Transverse colon (tissue), 4 donors: ENCODE data around the gene TCHP. TPM values are rescaled to one million over a fixed set of nuclear protein-coding genes. Genes with fewer than 3 reads are reported as not detected.
A peak's percentile ranks its signal among the peaks of the same experiment; 100 is the strongest.

Source experiments
- DNase-seq: peaks from one replicate; pipeline ENCODE4 v3.0.0-alpha.2; 2019
- H3K27ac ChIP-seq, 4 donors: fragments of 200-600 bp; sonication (generic); 2 replicates each; pipeline ENCODE4 v1.5.1; 2016 to 2018; ENCODE audit warnings: inconsistent platforms in 4 of 4
- H3K27me3 ChIP-seq: fragments of 200-600 bp; sonication (generic); 2 replicates; pipeline ENCODE4 v1.5.1; 2017; ENCODE audit warnings: inconsistent platforms
- H3K36me3 ChIP-seq, 4 donors: fragments of 200-600 bp; sonication (generic); 2 replicates each; pipeline ENCODE4 v1.5.1; 2017 to 2019; ENCODE audit warnings: inconsistent platforms in 4 of 4
- H3K4me1 ChIP-seq, 4 donors: fragments of 200-600 bp; sonication (generic); 2 replicates each; pipeline ENCODE4 v1.5.1; 2017 to 2020; ENCODE audit warnings: inconsistent platforms in 4 of 4
- H3K4me3 ChIP-seq, 4 donors: fragments of 200-600 bp; sonication (generic); 1 replicate in 1 of 4; 2 replicates in 3 of 4; pipeline versions ENCODE4 v1.5.1 to v1.6.1; 2017 to 2019; ENCODE audit warnings: inconsistent platforms in 4 of 4
- H3K9me3 ChIP-seq, 2 donors: fragments of 200-600 bp; sonication (generic); 2 replicates each; pipeline ENCODE4 v1.5.1; 2017 to 2019; ENCODE audit warnings: inconsistent platforms in 2 of 2
- EP300 ChIP-seq: sonication (generic); formaldehyde crosslinking; IDR thresholded peaks from one replicate; pipeline ENCODE4 v1.6.1; 2017; ENCODE audit warnings: antibody characterized with exemption, low read depth
- POLR2A ChIP-seq: fragments of 450-650 bp; IDR thresholded peaks from one replicate; pipeline ENCODE4 v1.6.1; 2016; ENCODE audit warnings: antibody characterized with exemption, mild to moderate bottlenecking, moderate library complexity
- POLR2AphosphoS5 ChIP-seq, 3 donors: sonication (generic); formaldehyde crosslinking; IDR thresholded peaks; one replicate each; pipeline ENCODE4 v1.6.1; 2016; ENCODE audit warnings: antibody characterized with exemption in 3 of 3
- WGBS, 2 donors: methylation state at CpG; one replicate each; pipeline ENCODE4 v1.1.5; 2018; ENCODE audit warnings: low coverage in 1 of 2; 5-methylcytosine and 5-hydroxymethylcytosine counted together
- in situ Hi-C, 4 donors: fragments of 200-750 bp; cut with MboI; loops; one replicate each; pipeline versions ENCODE4 v1.15.0 to v1.15.1; 2017; ENCODE audit warnings: low sequenced_read_pairs in 3 of 4, low pct_ligation_motif_present in 1 of 4, low pct_unique_long_range_greater_than_20kb in 1 of 4
- intact Hi-C: fragments of 100-400 bp; cut with DNase I; formaldehyde crosslinking; loops from one replicate; pipeline ENCODE4 v1.15.1; 2023; ENCODE audit warnings: low total_unique reads
- total RNA-seq, 4 donors: library from RNA; depleted of rRNA; stranded (reverse); fragments of >200 nt; gene quantifications; one replicate each; pipeline ENCODE4 v1.1.0, GENCODE V29; 2016
- TF ChIP-seq, protein P1 (sequence below), 5 experiments: fragments of 200-600 bp in 3 of 5; fragments of 450-650 bp in 2 of 5; sonication (generic) in 3 of 5; IDR thresholded peaks; 1 replicate in 2 of 5; 2 replicates in 3 of 5; pipeline ENCODE4 v1.5.1; 2016 to 2017; ENCODE audit warnings: antibody characterized with exemption in 5 of 5, inconsistent platforms in 3 of 5, mild to moderate bottlenecking in 2 of 5, moderate library complexity in 1 of 5

Gene TCHP
- total RNA-seq, 4 donors from 2014 or later, result 27.5 to 54.7 (median 30.7) TPM

DNA sequence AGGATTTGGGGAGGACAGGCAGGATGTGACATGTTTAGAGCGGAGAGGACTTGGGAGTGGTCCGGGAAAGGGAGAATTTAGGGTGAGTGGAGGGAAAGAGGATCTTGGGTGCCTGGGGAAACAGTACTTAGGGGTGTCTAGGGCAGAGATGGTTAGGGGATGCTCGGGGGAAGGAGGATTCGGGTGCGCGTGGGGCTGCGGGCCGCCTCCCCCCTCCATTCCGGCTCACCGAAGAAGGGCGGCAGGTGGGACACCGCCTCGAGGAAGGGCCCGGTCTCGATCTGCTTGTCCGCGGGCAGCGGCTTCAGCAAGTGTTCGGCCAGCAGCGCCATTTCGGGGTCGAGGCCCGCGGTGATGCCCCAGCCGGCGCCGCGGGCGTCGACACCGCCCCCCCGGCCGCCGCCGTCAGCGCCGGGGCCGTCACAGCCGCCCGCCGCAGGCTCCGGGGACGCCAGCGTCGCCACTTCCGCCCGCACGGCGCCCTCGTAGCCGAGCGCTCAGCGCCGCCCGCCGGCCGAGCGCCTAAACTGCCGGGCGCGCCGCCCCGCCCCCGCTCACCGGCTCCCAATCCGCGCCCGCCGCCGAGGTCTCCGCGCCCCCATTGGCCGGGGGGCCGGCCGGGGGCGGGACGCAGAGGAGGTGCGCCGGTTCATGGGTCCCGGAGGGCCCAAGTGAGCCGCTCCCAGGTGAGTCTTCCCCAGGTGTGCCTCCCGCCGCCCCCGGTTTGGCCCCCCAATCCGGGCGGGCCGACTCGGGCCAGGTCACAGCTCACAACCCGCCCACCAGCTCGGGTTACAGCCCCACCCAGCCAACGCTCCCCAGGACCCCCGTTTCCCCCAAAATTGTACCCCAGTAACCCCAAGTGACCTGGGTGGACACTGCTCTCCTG is 19.8 kb upstream of the TCHP start, which contains the start of gene GLTP:
GLTP (minus strand) TSS at position 499 of the 889 bp plus-strand sequence; CDS start at position 332, 167 bp downstream.
- no peak for TF ChIP-seq EP300
- TF ChIP-seq, protein P1, sequence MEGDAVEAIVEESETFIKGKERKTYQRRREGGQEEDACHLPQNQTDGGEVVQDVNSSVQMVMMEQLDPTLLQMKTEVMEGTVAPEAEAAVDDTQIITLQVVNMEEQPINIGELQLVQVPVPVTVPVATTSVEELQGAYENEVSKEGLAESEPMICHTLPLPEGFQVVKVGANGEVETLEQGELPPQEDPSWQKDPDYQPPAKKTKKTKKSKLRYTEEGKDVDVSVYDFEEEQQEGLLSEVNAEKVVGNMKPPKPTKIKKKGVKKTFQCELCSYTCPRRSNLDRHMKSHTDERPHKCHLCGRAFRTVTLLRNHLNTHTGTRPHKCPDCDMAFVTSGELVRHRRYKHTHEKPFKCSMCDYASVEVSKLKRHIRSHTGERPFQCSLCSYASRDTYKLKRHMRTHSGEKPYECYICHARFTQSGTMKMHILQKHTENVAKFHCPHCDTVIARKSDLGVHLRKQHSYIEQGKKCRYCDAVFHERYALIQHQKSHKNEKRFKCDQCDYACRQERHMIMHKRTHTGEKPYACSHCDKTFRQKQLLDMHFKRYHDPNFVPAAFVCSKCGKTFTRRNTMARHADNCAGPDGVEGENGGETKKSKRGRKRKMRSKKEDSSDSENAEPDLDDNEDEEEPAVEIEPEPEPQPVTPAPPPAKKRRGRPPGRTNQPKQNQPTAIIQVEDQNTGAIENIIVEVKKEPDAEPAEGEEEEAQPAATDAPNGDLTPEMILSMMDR (IDR thresholded peaks at IDR 0.05), result peak in 3 of 5 experiments; percentile 29 to 55 (median 44)
- TF ChIP-seq POLR2A, result peak; percentile 17
- WGBS, 2 donors, result 0 to 1% methylated on average over 1 to 57 of the region's 92 CpGs
- intact Hi-C loops, result loop anchor here (1.0 kb wide), 1 partner anchor 75 kb away; no protein-coding TSS in a partner anchor

DNA sequence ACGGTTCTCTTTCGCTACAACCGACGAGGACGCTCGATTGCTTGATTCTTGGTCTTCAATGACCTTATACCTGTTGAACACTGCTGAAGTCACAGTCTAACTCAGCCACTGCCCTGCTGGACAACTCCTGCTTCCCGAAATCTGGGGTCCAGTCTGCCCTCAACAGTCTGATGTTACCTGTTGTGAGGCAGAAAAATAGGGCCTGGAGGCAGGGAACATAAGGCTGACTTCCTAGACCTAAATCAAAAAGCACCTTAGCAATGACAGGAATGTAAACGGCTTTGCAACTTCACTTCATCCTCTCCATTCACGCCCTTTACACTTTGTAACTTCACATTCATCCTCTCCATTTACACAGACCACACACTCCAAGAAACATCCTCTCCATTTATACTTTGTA is 19.1 kb upstream of the TCHP start:
- H3K9me3 ChIP-seq, result no peaks in the 10 kb centered on the region
- no peak for DNase-seq
- intact Hi-C loops (loop anchor here (1.0 kb wide), 1 partner anchor 76 kb away; no protein-coding TSS in a partner anchor), in situ Hi-C loops (loop anchor here in 1 of 4 donors (10.0 kb wide), 1 partner anchor 76 kb away; no protein-coding TSS in a partner anchor)
- TF ChIP-seq, protein P1 (IDR thresholded peaks at IDR 0.05), result peak in 1 of 5 experiments; percentile 9
- no peak for TF ChIP-seq POLR2AphosphoS5 (IDR thresholded peaks at IDR 0.05)
- H3K27me3 ChIP-seq, result no peaks in the 10 kb centered on the region
- WGBS, 2 donors, result 8% methylated on average over 3 to 9 of the region's 9 CpGs
- H3K4me3 ChIP-seq, result peak overlapping the region; percentile 30 to 91 (median 72)
- H3K4me1 ChIP-seq, result peaks cover 19 to 43% (median 31%) of the 10 kb centered on the region in 4 donors
- no peaks in the 10 kb centered on the region for H3K36me3 ChIP-seq
- H3K27ac ChIP-seq, result peak overlapping the region; percentile 42 to 83 (median 75)

More for the DNA sequence above, 19.8 kb upstream of the TCHP start, which contains the start of gene GLTP:
- Histone ChIP-seq H3K4me1 (peaks cover 22 to 50% (median 35%) of the 10 kb centered on the region in 4 donors), H3K27ac (peak within 1 kb of the TSS; percentile 83 to 89 (median 84)), H3K4me3 (peak within 1 kb of the TSS; percentile 66 to 92 (median 85)), H3K27me3 (no peaks in the 10 kb centered on the region), H3K9me3 (no peaks in the 10 kb centered on the region), H3K36me3 (no peaks in the 10 kb centered on the region)
- DNase-seq, result peak; percentile 90
- in situ Hi-C loops, result loop anchor here in 1 of 4 donors (10.0 kb wide), 1 partner anchor 75 kb away; no protein-coding TSS in a partner anchor

GRCh38 chr12:109881752-109882151 is 18.3 kb upstream of the TCHP start:
- in situ Hi-C loops, result loop anchor here in 1 of 4 donors (10.0 kb wide), 1 partner anchor 77 kb away; no protein-coding TSS in a partner anchor

More at GRCh38 chr12:109881752-109882151, 18.3 kb upstream of the TCHP start:
- no peak for DNase-seq
- Histone ChIP-seq H3K9me3 (no peaks in the 10 kb centered on the region), H3K4me1 (peaks cover 15 to 35% (median 25%) of the 10 kb centered on the region in 4 donors), H3K4me3 (no peak overlapping the region), H3K36me3 (no peaks in the 10 kb centered on the region), H3K27ac (no peak overlapping the region), H3K27me3 (no peaks in the 10 kb centered on the region)
- intact Hi-C loops, result no loop called here
- no peak for TF ChIP-seq POLR2A
- TF ChIP-seq EP300, result no peak
- TF ChIP-seq POLR2AphosphoS5 (IDR thresholded peaks at IDR 0.05), result no peak
- TF ChIP-seq, protein P1 (IDR thresholded peaks at IDR 0.05), result no peak
- WGBS, 2 donors, result 84 to 100% methylated on average over 1 to 2 of the region's 2 CpGs
